HFFc6 (cell line): Measurements from ENCODE around the gene DENR. TPM values are rescaled to one million over a fixed set of nuclear protein-coding genes. Genes with fewer than 3 reads are reported as not detected.

Source experiments
- DNase-seq: peaks from one replicate; pipeline ENCODE4 v3.0.0-alpha.2; 2018
- H3K27ac Mint-ChIP-seq: 2 replicates; pipeline ENCODE4 v1.8.0; 2020; ENCODE audit warnings: mild to moderate bottlenecking, mixed read lengths
- H3K27me3 Mint-ChIP-seq: 2 replicates; pipeline ENCODE4 v1.8.0; 2021; ENCODE audit warnings: mild to moderate bottlenecking, moderate library complexity, mixed read lengths; ENCODE audit not compliant: insufficient read depth
- H3K36me3 Mint-ChIP-seq: 2 replicates; pipeline ENCODE4 v1.8.0; 2021; ENCODE audit warnings: low read depth, mixed read lengths
- H3K4me1 Mint-ChIP-seq: 2 replicates; pipeline ENCODE4 v1.8.0; 2020; ENCODE audit warnings: low read depth, mixed read lengths
- H3K4me3 Mint-ChIP-seq: 2 replicates; pipeline ENCODE4 v1.8.0; 2020; ENCODE audit warnings: mild to moderate bottlenecking, moderate library complexity, mixed read lengths
- H3K9me3 Mint-ChIP-seq: 2 replicates; pipeline ENCODE4 v1.8.0; 2020; ENCODE audit warnings: mild to moderate bottlenecking, mixed read lengths
- total RNA-seq, 6 experiments: library from RNA; stranded (reverse); fragmentation: NEBNext Ultra II Directional; extraction: Animal tissue kit (Norgen Biotek cat#: 25700); gene quantifications; 2 replicates in 1 of 6; 3 replicates in 5 of 6; pipeline ENCODE4 v1.2.3, GENCODE V29; 2021
- TF ChIP-seq, protein P1 (sequence below): fragments of 200-600 bp; sonication (generic); IDR thresholded peaks from 2 replicates; pipeline ENCODE4 v1.5.0; 2021; ENCODE audit warnings: antibody characterized with exemption, mild to moderate bottlenecking

Gene DENR
- total RNA-seq, 6 experiments from 2014 or later = 53.2 to 66.7 (median 61.7) TPM

- H3K27ac Mint-ChIP-seq = no peak overlapping the region
- H3K4me3 Mint-ChIP-seq = no peak overlapping the region
- TF ChIP-seq, protein P1, sequence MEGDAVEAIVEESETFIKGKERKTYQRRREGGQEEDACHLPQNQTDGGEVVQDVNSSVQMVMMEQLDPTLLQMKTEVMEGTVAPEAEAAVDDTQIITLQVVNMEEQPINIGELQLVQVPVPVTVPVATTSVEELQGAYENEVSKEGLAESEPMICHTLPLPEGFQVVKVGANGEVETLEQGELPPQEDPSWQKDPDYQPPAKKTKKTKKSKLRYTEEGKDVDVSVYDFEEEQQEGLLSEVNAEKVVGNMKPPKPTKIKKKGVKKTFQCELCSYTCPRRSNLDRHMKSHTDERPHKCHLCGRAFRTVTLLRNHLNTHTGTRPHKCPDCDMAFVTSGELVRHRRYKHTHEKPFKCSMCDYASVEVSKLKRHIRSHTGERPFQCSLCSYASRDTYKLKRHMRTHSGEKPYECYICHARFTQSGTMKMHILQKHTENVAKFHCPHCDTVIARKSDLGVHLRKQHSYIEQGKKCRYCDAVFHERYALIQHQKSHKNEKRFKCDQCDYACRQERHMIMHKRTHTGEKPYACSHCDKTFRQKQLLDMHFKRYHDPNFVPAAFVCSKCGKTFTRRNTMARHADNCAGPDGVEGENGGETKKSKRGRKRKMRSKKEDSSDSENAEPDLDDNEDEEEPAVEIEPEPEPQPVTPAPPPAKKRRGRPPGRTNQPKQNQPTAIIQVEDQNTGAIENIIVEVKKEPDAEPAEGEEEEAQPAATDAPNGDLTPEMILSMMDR = no peak
- H3K27me3 Mint-ChIP-seq = no peaks in the 10 kb centered on the region
- H3K9me3 Mint-ChIP-seq = no peaks in the 10 kb centered on the region
- DNase-seq = no peak
- 0 out of 2 replicates have a peak, but pooled peaks cover 6% of the 10 kb centered on the region for H3K4me1 Mint-ChIP-seq
- no peaks in the 10 kb centered on the region for H3K36me3 Mint-ChIP-seq
These were observed 55.0 kb downstream of the DENR start for GRCh38 chr12:122807651-122808050.

DNA sequence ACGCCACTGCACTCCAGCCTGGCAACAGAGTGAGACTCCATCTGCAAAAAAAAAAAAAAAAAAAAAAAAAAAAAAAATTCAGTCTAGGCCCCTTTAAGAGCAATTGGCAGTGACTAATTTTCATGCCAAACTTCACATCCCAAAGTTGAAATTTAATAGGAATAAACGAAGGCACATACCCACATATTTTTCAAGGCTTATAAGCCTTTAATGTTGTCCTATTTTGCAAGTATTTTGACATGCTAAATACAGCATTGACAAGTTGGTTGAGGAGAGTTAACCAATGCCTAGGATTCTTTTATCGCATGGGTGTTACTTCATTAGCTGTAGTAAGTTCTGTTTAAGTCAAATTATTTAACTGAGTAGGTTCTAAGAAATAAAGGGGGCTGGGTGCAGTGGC, 59.2 kb downstream of the DENR start:
- H3K27me3 Mint-ChIP-seq = no peaks in the 10 kb centered on the region
- H3K4me1 Mint-ChIP-seq = 0 out of 2 replicates have a peak, but pooled peaks cover 6% of the 10 kb centered on the region
- TF ChIP-seq, protein P1 = no peak
- no peak overlapping the region for H3K4me3 Mint-ChIP-seq
- no peaks in the 10 kb centered on the region for H3K36me3 Mint-ChIP-seq
- H3K9me3 Mint-ChIP-seq = no peaks in the 10 kb centered on the region
- H3K27ac Mint-ChIP-seq = no peak overlapping the region
- DNase-seq = no peak

GRCh38 chr12:122813310-122813713, 60.7 kb downstream of the DENR start:
- no peaks in the 10 kb centered on the region for H3K27me3 Mint-ChIP-seq
- 0 out of 2 replicates have a peak, but pooled peaks cover 6% of the 10 kb centered on the region for H3K4me1 Mint-ChIP-seq
- DNase-seq = no peak
- TF ChIP-seq, protein P1 = no peak
- no peak overlapping the region for H3K4me3 Mint-ChIP-seq
- no peaks in the 10 kb centered on the region for H3K9me3 Mint-ChIP-seq
- H3K27ac Mint-ChIP-seq = no peak overlapping the region
- no peaks in the 10 kb centered on the region for H3K36me3 Mint-ChIP-seq

GRCh38 chr12:122819209-122819785, 66.7 kb downstream of the DENR start:
- peaks cover 6% of the 10 kb centered on the region for H3K27me3 Mint-ChIP-seq
- H3K36me3 Mint-ChIP-seq = no peaks in the 10 kb centered on the region
- H3K4me1 Mint-ChIP-seq = no peaks in the 10 kb centered on the region
- H3K4me3 Mint-ChIP-seq = no peak overlapping the region
- DNase-seq = no peak
- TF ChIP-seq, protein P1 = no peak
- no peak overlapping the region for H3K27ac Mint-ChIP-seq
- no peaks in the 10 kb centered on the region for H3K9me3 Mint-ChIP-seq

- Mint-ChIP-seq H3K9me3 (no peaks in the 10 kb centered on the region), H3K27me3 (peaks cover 6% of the 10 kb centered on the region), H3K4me3 (no peak overlapping the region), H3K27ac (no peak overlapping the region), H3K36me3 (no peaks in the 10 kb centered on the region), H3K4me1 (no peaks in the 10 kb centered on the region)
- DNase-seq = no peak
- TF ChIP-seq, protein P1 = no peak
These were observed 67.5 kb downstream of the DENR start for GRCh38 chr12:122820138-122820537.

Other genes with a start within 250 kb of the DENR start
- 10 to 100 TPM; 38.7 to 52.7 (median 44.2) TPM for gene RSRC2, start 225.9 kb upstream of the DENR start, total RNA-seq
- 10 to 100 TPM; 11.7 to 25.0 (median 19.6) TPM for gene KNTC1, start 225.6 kb upstream of the DENR start, total RNA-seq
- not detected for gene HCAR2, start 49.5 kb upstream of the DENR start, total RNA-seq
- gene HCAR3, start 36.0 kb upstream of the DENR start, total RNA-seq = not detected
- gene HCAR1, start 22.0 kb upstream of the DENR start, total RNA-seq = not detected
- under 1 TPM; 0.08 to 0.40 (median 0.17) TPM for gene CCDC62, start 21.7 kb downstream of the DENR start, total RNA-seq
- 1 to 10 TPM; 6.7 to 9.8 (median 8.4) TPM for gene HIP1R, start 82.6 kb downstream of the DENR start, total RNA-seq
- gene VPS37B, start 143.3 kb downstream of the DENR start, total RNA-seq = 10 to 100 TPM; 26.4 to 33.1 (median 28.1) TPM
- gene ABCB9, start 213.6 kb downstream of the DENR start, total RNA-seq = 10 to 100 TPM in 3 of 6 experiments, 1 to 10 TPM in 3; 9.2 to 11.1 (median 10.0) TPM
- 10 to 100 TPM; 16.2 to 18.3 (median 17.6) TPM for gene OGFOD2, start 222.4 kb downstream of the DENR start, total RNA-seq
- 100 to 1,000 TPM; 128 to 180 (median 149) TPM for gene ARL6IP4, start 227.9 kb downstream of the DENR start, total RNA-seq